ENCODE results near the gene RASA3.
A peak's percentile ranks its signal among the peaks of the same experiment; 100 is the strongest.
"Not testable (repeated sequence)": the region's sequence is repeated elsewhere in the genome, so short reads cannot be mapped to it uniquely, and the experiment has no call there.

The RASA3 gene

GRCh38 chr13:114132419-114133121, at the start of gene RASA3:
Gene RASA3 (minus strand): TSS chr13:114132623. CDS start chr13:114132489, 134 bp downstream.
- peak; percentile 69 for DNase-seq (ENCODE audit: low spot score)

DNA sequence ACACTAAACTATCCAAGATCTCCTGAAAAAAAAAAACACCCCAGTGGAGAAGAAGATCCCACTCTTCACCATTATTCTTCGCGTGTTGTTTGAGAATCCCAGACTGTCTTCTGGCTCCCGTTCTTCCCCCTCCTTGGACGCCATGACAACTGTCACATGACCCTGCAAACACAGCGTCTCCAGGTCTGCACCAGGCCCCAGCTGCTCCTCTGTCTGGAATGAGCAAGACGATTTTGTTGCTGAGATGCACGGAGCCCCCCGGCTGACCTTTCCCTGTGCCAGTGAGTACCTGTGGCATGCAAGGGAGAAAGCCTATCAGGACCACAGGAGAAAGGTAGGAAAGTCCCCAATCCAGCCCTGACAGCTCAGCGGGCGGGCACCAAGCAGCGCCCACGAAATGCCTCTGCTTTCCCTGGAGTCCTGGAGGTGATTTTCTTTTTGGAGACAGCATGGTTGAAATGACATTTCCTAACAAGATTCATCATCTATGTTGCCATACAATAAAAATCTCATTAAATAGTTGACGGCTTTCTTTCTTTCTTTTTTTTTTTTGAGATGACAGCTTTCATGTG, 46.8 kb upstream of the RASA3 start, which contains the start of gene CFAP97D2:
Gene CFAP97D2, plus strand, starts transcription at position 171 of the 572 bp plus-strand sequence. Its CDS starts 74 bp downstream, at position 245.
- no peak for DNase-seq (ENCODE audit: low spot score)

DNA sequence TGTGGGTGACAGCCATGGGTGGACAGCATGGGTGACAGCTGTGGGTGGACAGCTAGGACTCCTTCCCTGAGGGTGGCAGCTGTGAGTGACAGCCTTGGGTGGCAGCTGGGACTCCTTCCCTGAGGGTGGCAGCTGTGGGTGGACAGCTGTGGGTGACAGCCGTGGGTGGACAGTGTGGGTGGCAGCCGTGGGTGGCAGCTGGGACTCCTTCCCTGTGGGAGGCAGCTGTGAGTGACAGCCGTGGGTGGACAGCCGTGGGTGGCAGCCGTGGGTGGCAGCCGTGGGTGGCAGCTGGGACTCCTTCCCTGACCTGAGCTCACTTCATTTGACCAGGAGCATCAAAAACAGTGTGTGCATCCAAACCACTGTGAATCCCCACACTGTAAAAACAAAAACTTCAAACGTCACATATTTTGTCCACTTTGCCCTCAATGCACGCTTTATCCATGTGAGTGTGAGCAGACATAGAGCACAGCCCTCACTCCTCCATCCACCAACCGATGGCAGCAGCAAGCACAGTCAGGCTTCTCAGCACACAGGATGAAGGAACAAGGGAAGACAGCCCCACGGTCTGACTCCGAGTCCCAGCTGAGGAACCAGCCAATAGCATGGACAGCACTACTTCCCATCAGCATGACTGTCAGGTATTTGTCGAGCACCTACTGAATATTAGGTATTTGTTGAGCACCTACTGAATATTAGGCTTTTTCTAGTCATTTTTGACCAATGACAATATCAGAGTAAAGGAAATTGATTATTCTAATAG, 45.0 kb upstream of the RASA3 start:
- DNase-seq (ENCODE audit: low spot score): no peak

DNA sequence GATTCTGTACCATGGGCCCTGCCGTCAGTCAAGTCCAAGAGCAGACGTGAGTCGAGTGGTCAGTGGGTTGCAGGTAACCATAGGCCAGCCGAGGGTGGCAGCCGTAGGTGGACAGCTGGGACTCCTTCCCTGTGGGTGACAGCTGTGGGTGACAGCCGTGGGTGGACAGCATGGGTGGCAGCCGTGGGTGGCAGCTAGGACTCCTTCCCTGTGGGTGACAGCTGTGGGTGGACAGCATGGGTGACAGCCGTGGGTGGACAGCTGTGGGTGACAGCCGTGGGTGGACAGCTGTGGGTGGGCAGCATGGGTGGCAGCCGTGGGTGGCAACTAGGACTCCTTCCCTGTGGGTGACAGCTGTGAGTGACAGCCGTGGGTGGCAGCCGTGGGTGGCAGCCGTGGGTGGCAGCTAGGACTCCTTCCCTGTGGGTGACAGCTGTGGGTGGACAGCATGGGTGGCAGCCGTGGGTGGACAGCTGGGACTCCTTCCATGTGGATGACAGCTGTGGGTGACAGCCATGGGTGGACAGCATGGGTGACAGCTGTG, 44.0 kb upstream of the RASA3 start:
- DNase-seq (ENCODE audit: low spot score): not testable (repeated sequence)

DNA sequence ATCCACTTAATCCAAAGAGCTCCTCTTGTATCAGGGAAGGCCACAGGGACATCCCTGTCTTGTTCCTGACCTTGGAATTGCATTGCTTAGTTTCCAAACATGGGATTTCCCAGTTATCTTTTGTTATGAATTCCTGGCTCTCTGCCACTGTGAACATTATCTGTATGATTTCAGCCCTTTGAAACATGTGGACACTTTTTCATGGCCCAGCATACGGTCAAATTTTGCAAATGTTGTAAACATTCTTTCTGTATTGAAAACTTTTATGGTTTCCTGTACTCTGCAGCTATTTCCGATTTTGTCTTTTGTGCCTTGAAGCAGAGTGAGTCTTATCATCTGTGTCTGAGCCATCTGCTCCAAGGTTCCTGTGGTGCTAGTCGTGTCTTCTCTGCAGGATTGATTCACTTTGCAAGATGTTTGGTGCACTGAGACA, 42.1 kb upstream of the RASA3 start:
- peak; percentile 46 for DNase-seq (ENCODE audit: low spot score)

DNA sequence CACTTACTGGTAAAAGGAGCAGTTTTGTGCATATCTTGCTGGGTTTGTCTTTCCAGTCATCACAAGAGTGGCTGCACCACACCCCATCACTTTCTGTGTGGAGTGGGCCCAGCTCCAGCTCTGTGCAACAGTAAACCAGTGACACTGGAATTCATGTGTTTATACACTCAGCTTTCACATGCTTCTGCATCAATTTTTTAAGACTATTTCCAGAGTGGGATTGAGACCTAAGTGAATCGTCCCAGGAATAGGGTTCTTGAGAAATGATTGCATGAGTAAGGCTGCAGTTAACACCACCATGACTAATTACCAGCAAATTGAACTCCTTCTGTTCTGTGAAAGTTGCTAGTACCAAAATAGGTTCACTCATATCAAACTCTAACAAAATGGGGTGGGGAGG, 41.3 kb upstream of the RASA3 start:
- no peak for DNase-seq (ENCODE audit: low spot score)

DNA sequence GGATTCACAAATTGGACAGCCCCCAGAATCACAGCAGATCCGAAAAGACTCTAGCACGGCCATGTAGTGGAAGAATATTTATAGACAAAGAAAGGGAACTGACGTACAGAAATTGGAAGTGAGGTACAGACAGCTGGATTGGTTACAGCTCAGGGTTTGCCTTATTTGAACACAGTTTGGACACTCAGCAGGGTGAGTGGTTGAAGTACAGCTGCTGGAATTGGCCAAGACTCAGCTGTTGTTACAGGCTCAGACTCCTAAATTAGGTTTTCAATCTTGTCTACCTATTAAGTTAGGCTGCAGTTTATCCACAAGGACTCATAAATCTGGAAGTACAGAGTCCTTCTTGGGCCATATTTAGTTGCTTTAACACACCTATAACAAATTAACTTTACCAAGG, 40.8 kb upstream of the RASA3 start:
- DNase-seq (ENCODE audit: low spot score): no peak

GRCh38 chr13:114167885-114168284, 35.5 kb upstream of the RASA3 start:
- DNase-seq (ENCODE audit: low spot score): no peak

DNA sequence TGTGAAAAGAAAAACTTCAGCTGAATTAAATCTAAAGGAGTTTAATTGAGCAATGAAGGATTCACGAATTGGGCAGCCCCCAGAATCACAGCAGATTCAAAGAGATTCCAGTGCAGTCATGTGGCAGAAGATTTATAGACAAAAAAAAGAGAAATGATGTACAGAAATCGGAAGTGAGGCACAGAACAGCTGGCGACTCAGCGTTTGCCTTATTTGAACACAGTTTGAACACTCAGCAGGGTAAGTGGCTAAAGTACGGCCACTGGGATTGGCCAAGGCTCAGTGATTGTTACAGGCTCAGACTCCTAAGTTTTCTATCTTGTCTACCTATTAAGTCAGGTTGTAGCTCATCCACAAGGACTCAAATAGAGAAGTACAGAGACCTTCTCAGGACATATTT, 35.0 kb upstream of the RASA3 start:
- no peak for DNase-seq (ENCODE audit: low spot score)

GRCh38 chr13:114166381-114167131, 34.1 kb upstream of the RASA3 start:
- no peak for DNase-seq (ENCODE audit: low spot score)

DNA sequence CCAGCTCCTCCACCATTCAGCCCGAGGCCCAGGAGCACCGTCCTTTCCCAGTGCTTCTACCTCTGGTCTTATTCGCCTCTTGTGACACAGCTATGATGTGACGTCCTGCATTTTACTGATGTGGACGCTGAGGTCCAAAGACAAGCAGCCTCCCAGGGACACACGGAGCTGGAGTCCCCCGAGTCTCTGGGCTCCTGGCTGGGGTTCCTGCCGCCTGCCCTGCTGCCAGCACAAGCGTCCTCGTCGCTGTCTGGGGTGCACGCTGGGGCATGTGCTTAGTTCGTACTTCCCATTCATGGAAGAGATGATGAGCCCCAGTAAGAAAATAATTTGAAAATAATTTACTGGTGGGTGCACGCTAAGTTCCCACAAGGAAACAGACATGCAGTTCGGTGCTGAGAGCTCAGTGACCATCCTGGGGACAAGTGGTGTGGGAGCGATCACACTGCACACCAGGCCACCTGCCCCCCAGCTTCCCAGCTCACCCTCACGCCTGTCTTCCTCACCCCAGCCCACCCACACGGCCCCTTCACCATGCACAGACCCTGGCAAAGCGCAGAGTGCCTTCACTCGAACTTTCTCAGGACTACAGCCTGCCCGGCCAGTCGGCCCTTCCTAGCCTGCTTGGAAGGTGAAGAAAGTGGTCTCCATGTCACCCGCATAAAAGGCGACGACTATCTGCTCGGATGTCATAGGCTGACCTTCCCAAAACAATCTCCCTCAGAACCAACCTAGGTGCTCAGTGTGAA, 32.4 kb upstream of the RASA3 start:
- DNase-seq (ENCODE audit: low spot score): no peak

DNA sequence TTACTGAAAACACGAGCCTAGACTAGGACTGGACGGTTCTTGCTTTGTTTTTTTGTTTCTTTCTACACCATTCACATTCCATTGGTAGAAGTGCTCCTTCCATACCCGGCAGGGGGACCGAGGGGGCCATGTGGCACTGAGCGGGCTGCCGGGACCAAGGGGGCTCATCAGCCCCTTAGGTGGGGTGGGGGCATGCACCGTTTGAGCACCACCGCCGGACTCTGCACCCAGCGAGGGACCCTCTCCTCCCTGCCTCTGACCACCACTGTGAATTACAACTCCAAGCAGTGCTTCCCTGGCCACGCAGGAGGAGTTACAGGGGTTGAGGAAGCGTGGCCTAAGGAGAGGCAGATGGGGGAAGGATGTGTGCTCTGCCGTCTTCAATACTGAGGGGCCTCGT, 31.6 kb upstream of the RASA3 start:
- DNase-seq (ENCODE audit: low spot score): no peak

GRCh38 chr13:114162533-114162922, 30.1 kb upstream of the RASA3 start:
- DNase-seq (ENCODE audit: low spot score): no peak

GRCh38 chr13:114161644-114162532, 29.5 kb upstream of the RASA3 start:
- DNase-seq (ENCODE audit: low spot score): peak; percentile 74

- peak; percentile 89 for DNase-seq (ENCODE audit: low spot score)
These were observed 28.7 kb upstream of the RASA3 start for GRCh38 chr13:114161028-114161556.

GRCh38 chr13:114158869-114159666, 26.6 kb upstream of the RASA3 start:
- DNase-seq (ENCODE audit: low spot score): not testable (repeated sequence)

DNA sequence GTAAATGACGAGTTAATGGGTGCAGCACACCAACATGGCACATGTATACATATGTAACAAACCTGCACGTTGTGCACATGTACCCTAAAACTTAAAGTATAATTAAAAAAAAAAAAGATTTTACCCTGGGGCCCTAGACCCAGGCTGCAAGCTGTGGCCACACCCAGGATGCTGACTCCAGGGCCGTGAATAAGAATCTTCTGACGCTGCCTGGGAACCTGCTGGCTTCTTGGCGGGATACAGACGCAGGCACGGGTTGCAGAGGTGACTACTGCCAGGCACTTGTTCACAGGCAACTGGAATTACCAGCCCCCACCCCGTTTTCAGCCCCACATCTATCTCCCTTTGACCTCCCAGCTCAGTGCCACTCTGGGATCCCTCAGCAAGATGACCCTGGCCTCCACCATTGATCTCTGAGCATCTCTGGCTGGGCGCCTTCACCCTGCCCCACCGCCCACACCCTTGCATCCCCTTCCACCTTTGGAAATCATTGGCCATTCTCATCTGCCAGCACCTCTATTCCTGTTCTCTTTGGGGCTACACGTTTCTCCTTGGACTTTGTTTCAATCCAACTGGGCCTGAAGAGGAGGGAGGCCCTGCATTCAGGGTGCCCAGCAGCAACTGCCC, 25.6 kb upstream of the RASA3 start:
- DNase-seq (ENCODE audit: low spot score): no peak

Measured in kidney capillary endothelial cell (primary cell).